Glutamatergic neuron (in vitro differentiated cells): Measurements from ENCODE around the gene ARFIP1. TPM values are rescaled to one million over a fixed set of nuclear protein-coding genes. Genes with fewer than 3 reads are reported as not detected.
A peak's percentile ranks its signal among the peaks of the same experiment; 100 is the strongest.

Experiments used
- DNase-seq: peaks from one replicate; pipeline ENCODE4 v3.0.0; 2022
- H3K27ac Mint-ChIP-seq: one replicate; pipeline ENCODE4 v1.8.0; 2020; ENCODE audit warnings: mild to moderate bottlenecking, mixed read lengths, inconsistent platforms; ENCODE audit not compliant: unreplicated experiment
- H3K27me3 Mint-ChIP-seq: one replicate; pipeline ENCODE4 v1.8.0; 2020; ENCODE audit warnings: mild to moderate bottlenecking, moderate library complexity, mixed read lengths, inconsistent platforms; ENCODE audit not compliant: unreplicated experiment
- H3K36me3 Mint-ChIP-seq: one replicate; pipeline ENCODE4 v1.8.0; 2020; ENCODE audit warnings: mild to moderate bottlenecking, mixed read lengths, inconsistent platforms; ENCODE audit not compliant: unreplicated experiment
- H3K4me1 Mint-ChIP-seq: one replicate; pipeline ENCODE4 v1.8.0; 2020; ENCODE audit warnings: mild to moderate bottlenecking, low read depth, mixed read lengths, inconsistent platforms; ENCODE audit not compliant: unreplicated experiment
- H3K4me3 Mint-ChIP-seq: one replicate; pipeline ENCODE4 v1.8.0; 2020; ENCODE audit warnings: mild to moderate bottlenecking, mixed read lengths, inconsistent platforms; ENCODE audit not compliant: unreplicated experiment
- H3K9me3 Mint-ChIP-seq: one replicate; pipeline ENCODE4 v1.8.0; 2020; ENCODE audit warnings: mild to moderate bottlenecking, moderate library complexity, mixed read lengths, inconsistent platforms; ENCODE audit not compliant: unreplicated experiment
- CTCF ChIP-seq: fragments of 200-600 bp; sonication (generic); IDR thresholded peaks from one replicate; pipeline ENCODE4 v1.5.0; 2021; ENCODE audit not compliant: partially characterized antibody, unreplicated experiment
- total RNA-seq: library from RNA; stranded (reverse); fragmentation: NEBNext Ultra II Directional; extraction: Animal tissue kit (Norgen Biotek cat#: 25700); gene quantifications from one replicate; pipeline ENCODE4 v1.2.1, GENCODE V29; 2021; ENCODE audit not compliant: unreplicated experiment

The ARFIP1 gene
- total RNA-seq, 1 donor from 2014 or later, result 22.2 TPM

DNA sequence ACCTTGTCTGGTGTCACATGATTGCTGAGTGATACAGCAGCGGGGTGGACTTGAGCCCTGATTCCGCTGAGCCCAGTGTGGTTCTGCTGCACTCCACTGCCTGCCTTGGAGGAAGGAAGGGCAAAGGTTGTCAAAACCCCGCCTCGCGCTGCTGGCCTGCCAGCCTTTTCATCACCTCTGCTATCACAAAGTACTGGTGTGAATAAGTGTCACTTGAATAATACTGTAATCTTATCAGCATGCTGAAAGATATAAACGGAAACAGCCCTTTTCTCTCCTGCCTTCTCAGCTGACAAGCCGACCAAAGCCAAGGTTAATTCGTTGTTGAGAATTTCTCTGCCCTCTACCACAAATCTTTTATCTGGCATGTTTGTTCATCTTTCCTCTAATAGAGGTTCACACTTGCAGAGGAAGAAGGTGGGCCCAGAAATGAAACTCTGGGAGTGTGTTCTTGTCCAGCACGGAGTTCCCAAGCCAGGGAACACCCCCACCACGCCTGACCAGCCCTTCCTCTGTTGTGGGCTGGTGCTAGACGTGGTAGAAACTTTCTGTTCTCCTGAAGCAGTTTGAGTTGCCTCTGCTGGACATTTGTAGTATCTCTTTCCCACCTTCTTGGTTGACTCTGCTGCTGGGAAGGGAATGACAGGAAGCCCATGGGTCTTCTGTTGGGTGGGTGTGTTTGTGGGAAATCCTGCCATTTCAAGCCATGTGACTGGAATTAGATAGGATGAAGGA lies 177.8 kb downstream of the ARFIP1 start:
- Mint-ChIP-seq H3K27me3 (peaks cover 2% of the 10 kb centered on the region), H3K36me3 (peaks cover 1% of the 10 kb centered on the region), H3K4me1 (peaks cover 36% of the 10 kb centered on the region), H3K4me3 (no peak overlapping the region), H3K27ac (no peak overlapping the region), H3K9me3 (peaks cover 2% of the 10 kb centered on the region)
- TF ChIP-seq CTCF, result no peak
- DNase-seq, result no peak

GRCh38 chr4:152959080-152959479 lies 179.3 kb downstream of the ARFIP1 start:
- DNase-seq, result no peak
- H3K9me3 Mint-ChIP-seq, result peaks cover 2% of the 10 kb centered on the region

DNA sequence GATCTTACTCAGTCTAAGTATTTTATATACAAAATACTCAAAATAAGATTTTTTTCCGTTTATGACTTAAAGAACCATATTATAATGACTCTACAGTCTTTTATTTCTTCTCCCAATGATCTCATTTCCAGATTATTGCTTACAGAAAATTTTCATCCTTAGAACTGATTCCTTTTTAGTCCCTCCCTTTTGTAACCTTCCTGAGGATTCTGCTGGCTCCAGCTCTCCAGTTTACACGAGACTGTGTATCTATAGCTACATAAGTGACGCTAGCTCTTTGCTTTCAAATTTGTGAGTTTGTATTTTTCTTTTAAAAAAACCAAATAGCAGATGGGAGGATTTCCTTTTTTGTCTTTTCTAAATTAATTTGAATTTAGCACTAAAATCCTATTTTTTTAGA lies 180.3 kb downstream of the ARFIP1 start:
- Mint-ChIP-seq H3K4me3 (no peak overlapping the region), H3K4me1 (peaks cover 35% of the 10 kb centered on the region), H3K36me3 (peaks cover 8% of the 10 kb centered on the region), H3K27me3 (peaks cover 4% of the 10 kb centered on the region), H3K27ac (no peak overlapping the region), H3K9me3 (peaks cover 2% of the 10 kb centered on the region)
- DNase-seq, result no peak
- TF ChIP-seq CTCF, result no peak

More at GRCh38 chr4:152959080-152959479, 179.3 kb downstream of the ARFIP1 start:
- H3K4me3 Mint-ChIP-seq, result no peak overlapping the region
- H3K27me3 Mint-ChIP-seq, result peaks cover 4% of the 10 kb centered on the region
- H3K27ac Mint-ChIP-seq, result no peak overlapping the region
- TF ChIP-seq CTCF, result no peak
- H3K4me1 Mint-ChIP-seq, result peaks cover 35% of the 10 kb centered on the region
- H3K36me3 Mint-ChIP-seq, result peaks cover 8% of the 10 kb centered on the region

GRCh38 chr4:152961014-152961772 lies 181.4 kb downstream of the ARFIP1 start:
- Mint-ChIP-seq H3K27ac (peak overlapping the region; percentile 44), H3K4me1 (peaks cover 29% of the 10 kb centered on the region), H3K27me3 (peaks cover 4% of the 10 kb centered on the region), H3K4me3 (no peak overlapping the region), H3K36me3 (peaks cover 8% of the 10 kb centered on the region), H3K9me3 (peaks cover 2% of the 10 kb centered on the region)
- no peak for TF ChIP-seq CTCF
- no peak for DNase-seq

DNA sequence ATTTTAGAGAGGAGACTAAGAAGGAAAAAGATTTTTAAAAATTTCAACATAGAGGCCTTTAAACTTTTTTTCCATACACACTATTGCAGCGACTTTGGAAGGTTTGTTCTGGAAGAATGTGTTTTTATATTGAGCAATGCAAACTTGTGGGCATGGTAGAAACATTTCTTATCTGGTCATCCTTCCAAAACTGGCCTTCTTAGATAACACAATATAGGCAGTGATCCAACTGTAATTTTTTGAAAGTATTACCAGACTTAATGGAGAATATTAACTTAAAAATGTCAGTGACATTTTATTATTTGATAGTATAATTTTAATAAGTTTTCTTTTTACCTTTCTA lies 182.0 kb downstream of the ARFIP1 start:
- peaks cover 4% of the 10 kb centered on the region for H3K27me3 Mint-ChIP-seq
- peaks cover 8% of the 10 kb centered on the region for H3K36me3 Mint-ChIP-seq
- no peak for TF ChIP-seq CTCF
- peaks cover 3% of the 10 kb centered on the region for H3K9me3 Mint-ChIP-seq
- DNase-seq, result no peak
- no peak overlapping the region for H3K27ac Mint-ChIP-seq
- no peak overlapping the region for H3K4me3 Mint-ChIP-seq
- H3K4me1 Mint-ChIP-seq, result peaks cover 25% of the 10 kb centered on the region
